ENCODE measurements around the gene PTPRB.

DNA sequence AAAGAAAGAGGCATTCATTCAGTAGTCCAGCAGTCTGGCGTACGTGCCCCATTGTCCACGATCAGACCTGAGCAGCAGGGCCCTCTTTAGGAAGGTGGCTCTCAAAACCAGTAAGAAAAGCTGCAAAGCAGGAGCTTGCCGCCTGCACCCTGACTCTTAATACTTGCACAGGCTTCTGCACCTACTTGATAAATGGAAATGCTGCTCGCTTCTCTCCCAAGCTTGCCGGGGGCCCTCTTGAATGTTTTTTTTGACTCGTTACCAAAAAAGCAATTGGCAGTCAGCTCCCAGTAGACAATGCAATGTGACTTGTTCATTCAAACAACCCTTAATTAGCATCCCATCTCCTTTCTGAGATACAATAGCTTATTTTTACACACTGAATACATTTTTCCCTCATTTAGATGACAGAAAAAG is 27.2 kb upstream of the PTPRB start:
- TF ChIP-seq, protein P1, sequence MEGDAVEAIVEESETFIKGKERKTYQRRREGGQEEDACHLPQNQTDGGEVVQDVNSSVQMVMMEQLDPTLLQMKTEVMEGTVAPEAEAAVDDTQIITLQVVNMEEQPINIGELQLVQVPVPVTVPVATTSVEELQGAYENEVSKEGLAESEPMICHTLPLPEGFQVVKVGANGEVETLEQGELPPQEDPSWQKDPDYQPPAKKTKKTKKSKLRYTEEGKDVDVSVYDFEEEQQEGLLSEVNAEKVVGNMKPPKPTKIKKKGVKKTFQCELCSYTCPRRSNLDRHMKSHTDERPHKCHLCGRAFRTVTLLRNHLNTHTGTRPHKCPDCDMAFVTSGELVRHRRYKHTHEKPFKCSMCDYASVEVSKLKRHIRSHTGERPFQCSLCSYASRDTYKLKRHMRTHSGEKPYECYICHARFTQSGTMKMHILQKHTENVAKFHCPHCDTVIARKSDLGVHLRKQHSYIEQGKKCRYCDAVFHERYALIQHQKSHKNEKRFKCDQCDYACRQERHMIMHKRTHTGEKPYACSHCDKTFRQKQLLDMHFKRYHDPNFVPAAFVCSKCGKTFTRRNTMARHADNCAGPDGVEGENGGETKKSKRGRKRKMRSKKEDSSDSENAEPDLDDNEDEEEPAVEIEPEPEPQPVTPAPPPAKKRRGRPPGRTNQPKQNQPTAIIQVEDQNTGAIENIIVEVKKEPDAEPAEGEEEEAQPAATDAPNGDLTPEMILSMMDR (IDR thresholded peaks at IDR 0.05; ENCODE audit: borderline replicate concordance, extremely low read depth, low read length, poor library complexity, severe bottlenecking), result no peak
- no peak for TF ChIP-seq EZH2 (IDR thresholded peaks at IDR 0.05; ENCODE audit: borderline replicate concordance, low read depth, low read length, severe bottlenecking)

Data from DND-41 (cell line).